Measurements from ENCODE around the gene BPHL.
"Not testable (repeated sequence)": the region's sequence is repeated elsewhere in the genome, so short reads cannot be mapped to it uniquely, and the experiment has no call there.

Gene BPHL
- long read RNA-seq, donor 1, transcript BPHL-203 (7 exons, 1,928 nt) = major isoform, 28 of 94 reads
- long read RNA-seq, donor 1, partial matches to known transcripts = 63 of 94 reads
- long read RNA-seq, donor 1, other reads (novel, unspliced or antisense) = 0 of 94 reads
- long read RNA-seq, donor 2, transcript BPHL-203 (7 exons, 1,928 nt) = major isoform, 10 of 12 reads
- long read RNA-seq, donor 2, partial matches to known transcripts = 0 of 12 reads
- long read RNA-seq, donor 2, other reads (novel, unspliced or antisense) = 0 of 12 reads
- long read RNA-seq, donor 3, transcript BPHL-203 (7 exons, 1,928 nt) = major isoform, 11 of 34 reads
- long read RNA-seq, donor 3, partial matches to known transcripts = 22 of 34 reads
- long read RNA-seq, donor 3, other reads (novel, unspliced or antisense) = 0 of 34 reads
- long read RNA-seq, donor 4, transcript BPHL-203 (7 exons, 1,928 nt) = major isoform, 17 of 96 reads
- long read RNA-seq, donor 4, partial matches to known transcripts = 79 of 96 reads
- long read RNA-seq, donor 4, other reads (novel, unspliced or antisense) = 0 of 96 reads
- long read RNA-seq, donor 5, transcript BPHL-203 (7 exons, 1,928 nt) = major isoform, 26 of 33 reads
- long read RNA-seq, donor 5, partial matches to known transcripts = 7 of 33 reads
- long read RNA-seq, donor 5, other reads (novel, unspliced or antisense) = 0 of 33 reads
- long read RNA-seq, donor 6, transcript BPHL-203 (7 exons, 1,928 nt) = major isoform, 22 of 25 reads
- long read RNA-seq, donor 6, partial matches to known transcripts = 0 of 25 reads
- long read RNA-seq, donor 6, other reads (novel, unspliced or antisense) = 0 of 25 reads
- long read RNA-seq, donor 7, transcript BPHL-203 (7 exons, 1,928 nt) = major isoform, 28 of 252 reads
- long read RNA-seq, donor 7, partial matches to known transcripts = 224 of 252 reads
- long read RNA-seq, donor 7, other reads (novel, unspliced or antisense) = 0 of 252 reads
- long read RNA-seq, donor 8, transcript BPHL-203 (7 exons, 1,928 nt) = major isoform, 13 of 84 reads
- long read RNA-seq, donor 8, partial matches to known transcripts = 68 of 84 reads
- long read RNA-seq, donor 8, other reads (novel, unspliced or antisense) = 0 of 84 reads

DNA sequence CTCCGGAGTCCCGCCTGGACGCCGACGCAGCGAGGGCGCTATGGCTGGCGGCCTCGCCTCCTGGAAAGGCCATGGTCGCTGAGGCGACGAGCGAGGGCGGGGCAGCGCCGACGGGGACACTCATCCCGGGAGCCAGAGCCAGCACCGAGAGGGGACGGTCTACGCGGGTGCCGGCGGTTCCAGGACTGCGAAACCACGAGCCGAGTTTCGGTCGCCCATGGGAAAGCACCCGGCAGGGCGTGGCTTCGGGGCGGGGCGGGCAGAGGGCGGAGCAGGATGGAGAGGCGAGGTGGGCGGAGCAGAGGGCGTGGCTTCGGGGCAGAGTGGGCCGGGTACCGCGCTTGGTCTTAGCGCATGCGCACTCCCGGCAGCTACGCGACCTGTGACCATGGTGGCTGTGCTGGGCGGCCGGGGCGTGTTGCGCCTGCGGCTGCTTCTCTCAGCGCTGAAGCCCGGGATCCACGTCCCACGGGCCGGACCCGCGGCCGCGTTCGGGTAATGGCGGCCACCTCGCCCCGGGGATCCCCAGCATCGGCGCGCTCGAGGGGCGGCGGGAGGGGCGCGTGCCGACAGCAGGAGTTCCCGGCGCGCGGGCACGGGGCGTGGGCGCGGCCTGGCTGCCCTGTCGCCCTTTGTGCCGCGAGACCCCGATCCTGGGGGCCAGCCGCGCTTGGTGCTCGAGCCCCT is at the start of gene BPHL:
BPHL (plus strand) TSS at position 359 of the 687 bp plus-strand sequence; CDS start at position 389, 30 bp downstream.
- DNase-seq = peak; percentile 100

DNA sequence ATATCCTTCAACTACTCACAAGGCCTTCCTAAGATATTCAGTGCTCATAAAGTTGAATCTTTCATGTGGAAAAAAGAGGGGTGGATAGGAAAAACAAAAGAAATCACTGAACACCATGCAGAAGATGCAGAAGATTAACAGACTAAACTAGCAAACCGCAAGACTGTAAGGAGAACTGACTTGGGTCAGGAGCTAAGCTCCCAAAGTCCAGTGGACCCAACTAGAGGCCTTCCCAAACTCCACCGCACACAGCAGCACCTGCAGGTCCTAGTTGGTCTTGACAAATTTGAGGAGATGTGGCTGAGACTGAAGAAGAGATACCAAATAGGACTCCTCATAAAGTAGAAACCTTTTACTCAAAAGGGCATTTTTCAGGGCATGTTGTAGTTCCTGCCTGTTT is 46.9 kb upstream of the BPHL start:
- DNase-seq = no peak

DNA sequence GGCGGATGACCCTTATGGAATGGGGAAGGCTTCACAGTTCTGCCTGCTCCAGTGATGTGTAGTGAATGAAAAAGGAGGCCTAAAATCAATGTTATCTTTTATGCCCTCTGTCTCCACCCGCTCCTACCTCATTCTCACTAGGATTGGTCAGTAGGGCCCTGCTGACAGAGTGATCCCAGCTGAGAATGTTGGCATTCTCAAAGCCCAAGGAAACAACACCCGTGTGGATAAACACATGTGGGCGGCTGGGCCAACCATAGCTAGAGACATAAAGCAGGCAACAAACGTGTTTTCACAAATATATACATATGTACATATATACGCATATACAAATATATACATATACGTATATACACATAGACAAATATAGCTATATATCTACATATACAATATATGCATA is 45.7 kb upstream of the BPHL start:
- no peak for DNase-seq

DNA sequence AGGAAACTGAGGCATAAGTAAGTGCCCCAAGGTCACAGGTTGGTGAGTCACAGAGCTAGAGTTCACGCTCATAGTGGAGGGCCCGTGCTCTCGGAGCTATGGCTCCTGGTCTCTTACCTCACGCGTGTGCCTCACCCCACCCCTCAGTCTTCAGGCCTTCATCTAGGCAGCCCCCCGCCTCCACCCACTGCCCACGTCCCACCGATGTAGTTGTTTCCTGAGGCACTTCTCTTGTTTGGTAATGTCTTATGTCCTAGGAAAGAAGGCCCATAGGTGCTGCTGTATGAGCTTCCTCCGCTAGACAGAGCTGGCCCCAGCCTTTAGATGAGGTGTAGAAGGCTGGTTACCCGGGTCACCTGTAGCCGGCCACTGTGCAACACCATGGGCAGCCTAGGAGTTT is 45.1 kb upstream of the BPHL start:
- no peak for DNase-seq

DNA sequence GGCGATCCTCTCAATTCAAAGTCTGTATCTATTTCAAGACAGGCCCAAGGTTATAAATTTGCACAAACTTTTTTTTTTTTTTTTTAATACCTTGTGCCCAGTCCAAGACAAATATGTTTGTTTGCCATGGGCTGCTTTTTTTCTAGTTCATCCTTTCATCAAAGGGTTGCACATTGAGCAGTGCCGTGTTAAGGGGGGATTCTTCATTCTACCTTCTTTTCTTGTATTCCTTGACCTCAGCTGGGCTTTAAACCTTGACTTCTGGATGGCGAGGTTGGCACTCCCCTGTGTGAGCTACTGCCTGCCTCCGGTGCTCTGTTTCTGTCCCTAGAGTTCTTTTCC is 42.8 kb upstream of the BPHL start:
- DNase-seq = no peak

DNA sequence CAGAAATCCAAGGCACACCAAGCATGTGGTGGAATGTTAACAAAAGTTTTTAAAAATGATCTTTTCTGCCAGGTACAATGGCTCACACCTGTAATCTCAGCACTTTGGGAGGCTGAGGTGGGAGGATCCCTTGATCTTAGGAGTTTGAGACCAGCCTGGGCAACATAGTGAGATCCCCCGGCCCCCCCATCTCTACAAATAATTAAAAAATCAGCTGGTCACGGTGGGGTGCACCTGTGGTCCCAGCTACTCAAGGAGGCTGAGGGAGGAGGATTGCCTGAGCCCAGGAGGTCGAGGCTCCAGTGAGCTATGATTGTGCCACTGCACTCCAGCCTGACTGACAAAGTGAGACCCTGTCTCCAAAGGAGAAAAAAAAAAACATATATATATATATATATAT is 42.2 kb upstream of the BPHL start:
- no peak for DNase-seq

DNA sequence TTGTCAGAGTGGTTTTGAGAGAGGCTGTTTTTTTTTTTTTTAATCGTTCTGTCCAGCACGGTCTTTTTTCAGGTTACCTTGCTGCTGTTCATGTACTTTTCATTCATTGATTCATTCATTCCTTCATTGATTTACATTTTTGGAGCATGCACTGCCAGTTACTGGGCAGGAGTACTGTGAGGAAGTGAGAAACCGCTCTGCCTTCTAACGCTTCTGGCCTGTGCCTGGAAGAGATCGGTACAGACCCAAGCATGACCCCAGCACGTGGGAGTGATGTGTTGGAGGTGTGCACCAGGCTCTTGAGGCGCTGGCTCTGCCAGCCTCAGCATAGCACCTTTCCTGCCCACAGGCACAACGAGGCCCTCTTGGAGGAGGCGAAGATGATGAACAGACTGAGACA is 41.1 kb upstream of the BPHL start:
- no peak for DNase-seq

DNA sequence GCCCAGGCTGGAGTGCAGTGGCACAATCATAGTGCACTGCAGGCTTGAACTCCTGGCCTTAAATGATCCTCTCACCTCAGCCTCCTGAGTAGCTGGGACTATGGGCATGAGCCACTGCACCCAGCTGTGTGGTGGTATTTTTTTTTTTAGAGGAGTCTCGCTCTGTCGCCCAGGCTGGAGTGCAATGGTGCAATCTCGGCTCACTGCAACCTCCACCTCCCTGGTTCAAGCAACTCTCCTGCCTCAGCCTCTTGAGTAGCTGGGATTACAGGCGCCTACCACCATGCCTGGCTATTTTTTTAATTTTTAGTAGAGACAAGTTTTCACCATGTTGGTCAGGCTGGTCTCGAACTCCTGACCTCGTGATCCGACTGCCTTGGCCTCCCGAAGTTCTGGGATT is 39.6 kb upstream of the BPHL start:
- DNase-seq = not testable (repeated sequence)

DNA sequence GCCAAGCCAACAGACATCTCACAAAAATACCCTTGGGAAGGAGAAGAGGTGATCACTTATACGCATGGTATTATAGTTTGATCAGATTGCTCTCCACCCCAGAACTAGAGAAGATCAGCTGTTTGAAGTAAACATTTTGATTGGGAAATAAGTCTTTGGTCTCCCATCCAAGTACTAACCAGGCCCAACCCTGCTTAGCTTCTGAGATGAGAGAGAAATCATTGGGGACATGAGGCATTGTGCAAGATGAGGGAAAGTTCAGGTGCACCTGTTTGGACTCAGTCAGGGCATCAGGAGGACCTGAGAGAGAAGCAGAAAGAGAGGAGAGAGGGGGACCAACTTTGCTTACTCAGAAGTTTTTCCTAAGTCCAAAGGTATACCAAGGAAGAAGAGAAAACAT is 38.8 kb upstream of the BPHL start:
- no peak for DNase-seq

DNA sequence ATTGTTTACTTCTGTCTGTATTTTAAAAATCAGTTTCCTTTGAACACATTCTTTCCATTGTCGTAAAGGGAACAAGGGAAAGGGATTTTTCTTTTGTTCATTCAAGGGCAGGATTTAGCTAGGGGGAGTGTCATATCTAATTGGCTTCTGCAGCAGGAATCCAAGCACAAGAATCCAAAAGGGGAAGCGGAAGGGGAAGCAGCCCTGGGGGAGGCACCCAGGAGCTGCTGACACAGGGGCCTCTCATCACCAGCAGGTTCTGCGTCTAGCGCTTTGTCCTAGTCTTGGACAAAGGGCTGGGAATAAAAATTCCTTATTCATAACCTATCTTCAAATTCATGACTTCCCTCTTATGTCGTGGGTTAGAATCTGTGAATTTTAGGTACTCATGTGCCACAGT is 36.6 kb upstream of the BPHL start:
- no peak for DNase-seq

DNA sequence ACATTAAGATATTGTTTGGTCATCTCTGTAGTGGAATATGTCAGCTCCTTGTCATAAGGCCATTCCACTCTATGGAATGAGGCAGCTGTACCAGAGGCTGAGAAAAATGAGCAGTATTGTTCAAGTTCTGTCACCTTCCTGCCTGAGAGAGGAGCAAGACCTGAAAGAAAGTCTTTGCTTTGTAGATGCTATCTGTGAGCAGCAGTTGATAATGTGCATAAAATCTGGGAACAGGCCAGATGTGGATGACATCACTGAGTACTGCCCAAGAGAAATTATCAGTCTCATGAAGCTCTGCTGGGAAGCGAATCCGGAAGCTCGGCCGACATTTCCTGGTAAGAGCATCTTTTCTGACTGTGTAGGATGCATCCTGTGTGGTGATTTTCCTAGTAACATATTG is 33.4 kb upstream of the BPHL start:
- no peak for DNase-seq

DNA sequence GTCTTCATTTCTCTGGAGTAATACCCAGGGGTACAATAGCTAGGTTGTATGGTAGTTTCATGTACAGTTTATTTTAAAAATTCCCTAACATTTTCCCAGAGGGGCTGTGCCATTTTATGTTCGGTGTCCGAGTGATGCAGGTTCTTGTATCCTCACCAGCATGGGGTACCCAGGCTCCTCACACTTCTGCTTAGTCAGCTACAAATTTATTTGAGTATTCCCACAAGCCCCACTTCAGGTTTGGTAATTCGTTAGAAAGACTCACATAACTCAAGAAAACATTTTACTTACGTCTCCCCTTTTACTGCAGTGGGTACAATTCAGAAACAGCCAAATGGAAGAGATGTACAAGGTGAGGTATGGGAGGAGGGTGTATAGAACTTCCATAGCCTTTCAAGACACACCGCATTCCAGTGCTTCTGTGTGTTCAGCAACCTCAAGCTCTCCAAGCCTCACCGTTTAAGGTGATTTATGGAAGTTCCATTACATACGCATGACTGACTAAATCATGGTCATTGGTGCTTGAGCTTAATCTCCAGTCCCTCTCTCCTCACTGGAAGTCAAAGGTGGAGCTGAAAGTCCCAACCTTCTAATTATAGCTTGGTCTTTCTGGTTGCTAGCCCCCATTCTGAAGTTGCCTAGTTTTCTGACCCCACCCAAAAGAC is 32.1 kb upstream of the BPHL start:
- DNase-seq = no peak

DNA sequence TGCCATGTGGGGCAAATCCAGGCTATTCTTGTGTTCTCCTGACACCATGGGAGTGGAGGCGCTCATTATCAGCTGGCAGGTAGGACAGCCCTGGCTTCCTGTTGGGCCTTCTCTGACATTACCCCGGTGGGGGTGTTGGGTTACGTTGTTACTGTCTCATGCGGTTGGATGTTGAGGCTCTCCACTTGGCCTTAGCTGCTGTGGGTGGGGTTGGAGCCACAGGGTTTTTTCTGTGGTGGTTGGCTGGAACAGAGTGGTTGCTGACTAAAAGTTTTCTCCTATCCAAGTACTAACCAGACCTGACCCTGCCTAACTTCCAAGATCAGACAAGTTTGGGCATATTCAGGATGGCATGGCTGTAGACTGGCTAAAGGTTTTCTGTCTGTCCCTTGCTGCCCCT is 30.1 kb upstream of the BPHL start:
- no peak for DNase-seq

DNA sequence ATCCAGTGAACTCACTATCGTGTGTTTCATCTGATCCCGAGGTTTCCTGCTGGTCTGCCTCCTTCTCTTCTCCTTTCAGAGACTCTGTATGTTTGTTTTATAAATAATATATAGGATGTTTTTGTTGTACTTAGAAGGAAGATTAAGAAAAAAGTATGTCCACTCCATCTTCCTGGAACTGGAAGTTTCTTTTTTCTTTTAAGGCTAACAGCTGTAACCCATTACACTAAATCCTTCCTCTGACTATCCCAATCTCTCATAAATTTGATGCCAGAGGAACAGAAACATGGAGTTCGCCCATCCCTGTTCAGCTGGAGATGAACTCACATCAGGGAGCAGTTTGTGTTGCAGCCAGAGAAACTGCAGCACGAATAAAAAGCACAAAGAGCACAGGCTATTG is 29.5 kb upstream of the BPHL start:
- DNase-seq = no peak

DNA sequence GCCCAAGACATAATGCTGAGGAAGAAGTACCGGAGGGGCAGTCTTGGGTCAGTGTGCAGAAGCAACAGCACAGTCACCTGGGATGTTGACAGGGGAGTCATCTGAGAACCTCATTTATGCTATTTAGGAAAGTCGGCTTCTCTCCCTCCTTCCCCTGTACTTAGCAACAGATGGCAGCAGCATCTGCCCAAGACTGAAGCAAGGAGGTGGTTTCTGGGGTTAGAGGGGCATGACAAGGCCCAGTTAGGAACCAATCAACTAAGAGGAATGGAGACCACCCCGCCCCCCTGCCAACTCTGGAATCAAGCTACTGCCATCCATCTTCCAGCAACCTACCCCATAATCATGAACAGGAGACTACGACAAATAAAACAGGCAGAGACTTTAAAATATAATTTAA is 28.5 kb upstream of the BPHL start:
- no peak for DNase-seq

DNA sequence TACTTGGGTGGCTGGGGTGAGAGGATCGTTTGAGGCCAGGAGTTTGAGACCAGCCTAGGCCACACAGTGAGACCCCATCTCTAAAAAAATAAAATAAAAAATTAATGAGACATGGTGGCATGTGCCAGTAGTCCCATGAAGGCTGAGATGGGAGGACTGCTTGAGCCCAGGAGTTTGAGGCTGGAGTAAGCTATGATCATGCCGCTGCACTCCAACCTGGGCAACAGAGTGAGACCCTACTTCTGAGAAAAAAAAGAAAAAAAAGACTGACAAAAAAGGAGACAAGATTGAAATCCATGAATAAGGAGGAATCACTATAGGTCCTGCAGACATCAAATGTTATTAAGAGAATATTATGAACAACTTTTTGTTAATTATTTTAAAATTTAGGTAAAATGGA is 23.7 kb upstream of the BPHL start:
- DNase-seq = no peak

DNA sequence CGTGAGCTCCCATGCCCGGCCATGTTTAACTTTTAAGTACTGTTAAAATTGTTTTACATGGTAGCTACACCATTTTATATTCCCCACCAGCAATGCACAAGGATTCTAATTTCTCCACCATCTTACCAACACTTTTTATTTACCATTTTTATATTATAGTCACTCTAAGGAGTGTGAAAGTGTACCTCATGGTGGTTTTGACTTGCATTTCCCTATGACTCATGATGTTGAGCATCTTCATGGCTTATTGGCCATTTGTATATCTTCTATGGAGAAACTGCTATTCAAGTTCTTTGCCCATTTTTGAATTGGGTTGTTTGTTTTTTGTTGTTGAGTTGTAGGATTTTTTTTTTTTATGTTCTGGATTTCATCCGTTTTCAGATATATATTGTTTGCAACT is 15.6 kb upstream of the BPHL start:
- DNase-seq = no peak

DNA sequence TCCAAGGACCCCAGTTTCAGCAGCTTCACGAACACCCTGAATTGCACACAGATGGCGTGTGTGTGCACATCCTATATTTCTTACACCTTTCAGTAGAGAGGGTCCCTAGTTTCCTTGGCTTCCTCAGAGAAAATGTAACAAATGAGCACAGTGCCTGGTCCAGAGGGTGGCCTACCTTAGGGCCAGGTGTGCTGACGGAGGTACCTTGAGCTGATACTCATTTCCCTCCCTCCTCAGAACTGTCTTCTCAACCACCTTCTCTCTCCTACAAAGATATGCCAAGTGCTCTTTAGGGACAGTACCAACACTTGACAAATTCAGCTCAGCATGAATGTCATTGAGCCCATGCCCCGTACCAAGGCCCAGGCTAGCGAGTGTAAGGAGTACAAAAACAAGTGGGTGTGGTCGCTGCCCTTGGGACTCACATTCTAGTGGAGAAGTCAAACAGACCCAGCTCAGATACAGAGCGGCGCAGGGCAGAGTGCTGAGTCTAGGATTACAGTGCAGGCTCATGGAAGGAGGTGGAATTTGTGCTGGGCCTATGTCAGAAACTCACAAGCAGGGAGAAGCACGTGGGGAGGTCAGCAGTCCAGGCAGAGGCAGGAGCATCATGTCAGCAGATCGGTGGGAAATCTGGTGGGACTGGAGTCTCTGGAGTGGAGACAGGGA is 9.6 kb upstream of the BPHL start:
- DNase-seq = no peak

DNA sequence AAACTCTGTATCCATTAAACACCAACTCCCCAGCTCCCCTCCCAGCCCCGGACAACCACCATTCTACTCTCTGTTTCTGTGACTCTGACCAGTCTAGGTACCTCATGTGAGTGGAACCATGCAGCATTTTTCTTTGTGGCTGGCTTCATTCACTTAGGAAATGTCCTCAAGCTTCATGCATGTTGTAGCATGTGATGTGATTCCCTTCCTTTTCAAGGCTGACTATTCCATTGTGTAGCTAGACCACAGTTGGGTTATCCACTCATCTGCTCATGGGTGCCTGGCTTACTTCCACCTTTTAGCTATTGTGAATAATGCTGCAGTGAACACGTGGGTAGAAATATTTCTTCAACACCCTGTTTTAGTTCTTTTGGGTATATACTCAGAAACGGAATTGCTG is 8.8 kb upstream of the BPHL start:
- DNase-seq = no peak

DNA sequence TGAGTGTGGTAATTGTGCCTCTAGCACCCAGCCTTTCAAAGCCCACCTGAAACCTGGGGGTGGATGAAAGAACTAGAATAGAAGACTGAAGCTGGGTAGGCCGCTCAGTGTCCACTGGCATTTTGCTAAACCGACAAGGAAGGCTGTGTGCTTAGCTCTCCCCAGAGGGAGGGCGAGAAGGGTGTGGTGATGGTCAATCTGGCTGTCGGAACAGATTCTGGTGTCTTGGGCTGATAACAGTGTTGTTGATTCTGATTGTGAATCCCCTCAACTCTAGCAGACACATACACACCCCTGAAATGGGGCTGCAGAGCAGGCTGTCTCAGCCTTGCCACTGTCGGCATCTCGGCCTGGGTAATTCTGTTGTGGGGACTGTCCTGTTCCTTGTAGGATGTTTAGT is 4.1 kb upstream of the BPHL start:
- no peak for DNase-seq

DNA sequence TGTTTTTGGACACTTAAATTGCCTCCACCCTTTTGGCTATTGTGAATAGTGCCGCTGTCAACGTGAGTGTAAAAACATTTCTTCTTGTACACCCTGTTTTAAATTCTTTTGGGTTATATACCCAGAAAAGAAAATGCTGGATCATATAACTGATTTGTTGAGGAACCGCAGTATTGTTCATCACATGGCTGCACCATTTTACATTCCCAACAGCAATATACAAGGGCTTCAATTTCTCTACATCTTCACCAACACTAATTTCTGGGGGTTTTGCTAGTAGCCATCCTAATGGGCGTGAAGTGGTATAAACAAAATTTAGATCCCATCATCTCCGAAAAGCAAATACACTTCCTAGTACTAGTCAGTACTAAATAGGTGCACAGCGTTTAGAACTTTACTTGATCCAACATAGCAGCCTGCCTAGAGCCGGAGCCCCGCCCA is 579 bp upstream of the BPHL start:
- no peak for DNase-seq
